Cardiac fibroblast (primary cell): ENCODE results near the gene ISOC2.

Experiments used
- DNase-seq, 2 donors: peaks; one replicate each; pipeline versions ENCODE4 v3.0.0 to v3.0.0-alpha.2; 2010; ENCODE audit warnings: low read depth in 2 of 2
- H3K4me3 ChIP-seq, 2 donors: replicated peaks in 1 of 2; 1 replicate in 1 of 2; 2 replicates in 1 of 2; pipeline ENCODE4 v1.5.1; 2011; ENCODE audit warnings: low read depth in 2 of 2, low read length in 2 of 2, mild to moderate bottlenecking in 2 of 2, moderate library complexity in 1 of 2
- CTCF ChIP-seq: IDR thresholded peaks from one replicate; pipeline ENCODE4 v1.5.1; 2011; ENCODE audit warnings: low read depth, mild to moderate bottlenecking, low read length, inconsistent platforms

The ISOC2 gene

GRCh38 chr19:55489711-55490477 is 28.5 kb upstream of the ISOC2 start:
- DNase-seq, result no peak
- TF ChIP-seq CTCF, result no peak
- H3K4me3 ChIP-seq, result no peak overlapping the region

- H3K4me3 ChIP-seq, result peak overlapping the region in 1 of 2 donors; percentile 43
- DNase-seq, result no peak
- no peak for TF ChIP-seq CTCF
Observed at GRCh38 chr19:55488986-55489710, 27.7 kb upstream of the ISOC2 start.

- TF ChIP-seq CTCF, result no peak
- peak; percentile 51 to 72 for DNase-seq
- H3K4me3 ChIP-seq, result peak within 1 kb of the TSS; percentile 15 to 43
Observed at GRCh38 chr19:55487924-55488687, 26.7 kb upstream of the ISOC2 start, which contains the start of gene SSC5D. Gene SSC5D (plus strand): TSS chr19:55488436. CDS start chr19:55488590, 154 bp downstream.

- peak overlapping the region; percentile 15 to 33 for H3K4me3 ChIP-seq
- DNase-seq, result peak; percentile 96 to 97
- no peak for TF ChIP-seq CTCF
Observed at GRCh38 chr19:55486971-55487923, 25.8 kb upstream of the ISOC2 start.

- peak; percentile 30 for TF ChIP-seq CTCF
- no peak for DNase-seq
- peak overlapping the region; percentile 2 to 61 for H3K4me3 ChIP-seq
Observed at GRCh38 chr19:55486043-55486970, 24.9 kb upstream of the ISOC2 start.
